ENCODE data around the gene GALNT14.
"Not testable (repeated sequence)": the region's sequence is repeated elsewhere in the genome, so short reads cannot be mapped to it uniquely, and the experiment has no call there.

Gene GALNT14

DNA sequence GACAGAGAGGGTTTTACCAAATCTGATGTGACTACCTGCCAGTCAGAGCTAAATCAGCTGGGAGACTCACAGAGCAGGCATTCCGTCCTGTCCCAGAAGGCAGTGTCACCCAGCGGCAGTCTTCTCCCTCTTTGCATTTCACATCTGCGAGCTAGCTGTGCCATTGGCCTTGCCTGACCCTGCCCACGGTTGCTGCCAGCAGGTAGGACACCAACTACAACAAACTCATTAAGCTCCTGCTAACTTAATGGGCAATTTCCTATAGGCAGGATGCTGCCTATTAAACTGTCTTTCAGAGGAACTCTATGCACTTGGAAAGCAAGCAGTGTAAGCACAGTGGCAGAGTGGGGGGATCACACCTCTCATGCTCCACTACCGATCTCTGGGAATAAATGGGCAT lies 214.6 kb downstream of the GALNT14 start:
- no peak for DNase-seq (ENCODE audit: low spot score)
- ChIA-PET CTCF (no interaction called here), POLR2A (ENCODE audit: low non-redundant PET) (no interaction called here)
- TF ChIP-seq, protein P1, sequence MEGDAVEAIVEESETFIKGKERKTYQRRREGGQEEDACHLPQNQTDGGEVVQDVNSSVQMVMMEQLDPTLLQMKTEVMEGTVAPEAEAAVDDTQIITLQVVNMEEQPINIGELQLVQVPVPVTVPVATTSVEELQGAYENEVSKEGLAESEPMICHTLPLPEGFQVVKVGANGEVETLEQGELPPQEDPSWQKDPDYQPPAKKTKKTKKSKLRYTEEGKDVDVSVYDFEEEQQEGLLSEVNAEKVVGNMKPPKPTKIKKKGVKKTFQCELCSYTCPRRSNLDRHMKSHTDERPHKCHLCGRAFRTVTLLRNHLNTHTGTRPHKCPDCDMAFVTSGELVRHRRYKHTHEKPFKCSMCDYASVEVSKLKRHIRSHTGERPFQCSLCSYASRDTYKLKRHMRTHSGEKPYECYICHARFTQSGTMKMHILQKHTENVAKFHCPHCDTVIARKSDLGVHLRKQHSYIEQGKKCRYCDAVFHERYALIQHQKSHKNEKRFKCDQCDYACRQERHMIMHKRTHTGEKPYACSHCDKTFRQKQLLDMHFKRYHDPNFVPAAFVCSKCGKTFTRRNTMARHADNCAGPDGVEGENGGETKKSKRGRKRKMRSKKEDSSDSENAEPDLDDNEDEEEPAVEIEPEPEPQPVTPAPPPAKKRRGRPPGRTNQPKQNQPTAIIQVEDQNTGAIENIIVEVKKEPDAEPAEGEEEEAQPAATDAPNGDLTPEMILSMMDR (conservative IDR thresholded peaks at IDR 0.05; ENCODE audit: low read depth), result no peak
- H3K27ac ChIP-seq, result no peak overlapping the region

DNA sequence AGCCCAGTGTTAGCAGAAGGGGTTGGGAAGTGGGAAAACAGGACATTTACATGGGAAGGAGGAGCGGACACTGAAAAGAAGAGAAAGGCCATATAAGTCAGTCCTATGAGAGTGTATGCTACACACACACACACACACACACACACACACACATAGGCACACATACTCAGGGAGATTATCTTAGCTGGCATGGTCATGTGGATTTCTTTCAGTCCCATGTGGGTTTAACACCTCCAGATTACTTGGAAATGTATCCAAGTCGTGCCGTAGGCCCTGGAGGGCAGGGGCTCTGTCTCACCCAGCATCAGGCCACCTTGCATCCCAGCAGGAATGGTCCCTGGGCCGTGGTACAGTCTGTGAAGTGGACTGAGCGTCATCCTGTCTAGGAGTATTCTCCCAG lies 217.7 kb downstream of the GALNT14 start:
- ChIA-PET POLR2A (ENCODE audit: low non-redundant PET) (no interaction called here), CTCF (interaction anchor here (0.6 kb wide), 1 partner anchor 81 kb away, joined by 5 read pairs; no protein-coding TSS in a partner anchor)
- no peak overlapping the region for H3K27ac ChIP-seq
- TF ChIP-seq, protein P1 (conservative IDR thresholded peaks at IDR 0.05; ENCODE audit: low read depth), result no peak
- no peak for DNase-seq (ENCODE audit: low spot score)

DNA sequence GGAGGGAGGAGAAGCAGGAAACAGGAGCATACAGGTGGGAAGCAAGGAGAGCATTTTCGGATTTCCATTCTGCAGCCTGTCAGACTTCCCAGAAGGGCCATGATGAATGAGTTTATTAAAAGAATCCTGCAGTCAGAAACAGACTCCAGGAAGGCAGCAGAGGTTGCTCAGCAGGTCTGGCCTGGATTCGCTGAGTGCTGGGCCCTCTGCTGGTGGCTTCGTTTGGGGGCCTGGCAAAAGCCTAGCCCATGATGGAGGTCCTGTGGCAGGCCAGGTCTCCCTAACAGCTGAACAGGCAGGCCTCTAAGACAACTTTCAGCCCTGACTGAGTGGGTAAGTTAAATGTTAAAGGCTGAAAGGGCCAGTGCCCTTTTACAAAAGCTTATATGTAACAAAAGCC lies 222.8 kb downstream of the GALNT14 start:
- POLR2A ChIA-PET (ENCODE audit: low non-redundant PET), result no interaction called here
- H3K27ac ChIP-seq, result no peak overlapping the region
- TF ChIP-seq, protein P1 (conservative IDR thresholded peaks at IDR 0.05; ENCODE audit: low read depth), result no peak
- CTCF ChIA-PET, result interaction anchor here (0.9 kb wide), 1 partner anchor 53 kb away, joined by 7 read pairs; no protein-coding TSS in a partner anchor
- DNase-seq (ENCODE audit: low spot score), result no peak

DNA sequence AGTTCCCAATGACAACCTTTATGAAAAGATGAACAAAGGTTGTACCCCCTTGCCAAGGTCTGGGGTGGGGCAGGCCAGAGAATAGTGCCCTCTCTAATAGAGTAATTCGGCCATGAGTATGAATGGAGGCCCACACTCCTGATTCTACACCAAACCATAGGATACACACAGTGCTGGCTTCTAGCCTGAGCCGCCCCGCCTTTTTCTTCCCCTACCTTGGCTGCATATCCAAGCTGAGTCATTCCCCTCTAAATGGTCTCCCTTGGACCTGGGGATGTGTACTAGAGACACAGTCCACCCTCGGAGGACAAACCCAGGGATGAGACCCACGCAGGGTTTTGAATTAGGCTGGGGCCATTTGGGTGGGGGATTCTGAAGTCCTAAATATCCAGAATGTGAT lies 223.8 kb downstream of the GALNT14 start:
- no peak for DNase-seq (ENCODE audit: low spot score)
- H3K27ac ChIP-seq, result no peak overlapping the region
- POLR2A ChIA-PET (ENCODE audit: low non-redundant PET), result no interaction called here
- CTCF ChIA-PET, result no interaction called here
- TF ChIP-seq, protein P1 (conservative IDR thresholded peaks at IDR 0.05; ENCODE audit: low read depth), result no peak

DNA sequence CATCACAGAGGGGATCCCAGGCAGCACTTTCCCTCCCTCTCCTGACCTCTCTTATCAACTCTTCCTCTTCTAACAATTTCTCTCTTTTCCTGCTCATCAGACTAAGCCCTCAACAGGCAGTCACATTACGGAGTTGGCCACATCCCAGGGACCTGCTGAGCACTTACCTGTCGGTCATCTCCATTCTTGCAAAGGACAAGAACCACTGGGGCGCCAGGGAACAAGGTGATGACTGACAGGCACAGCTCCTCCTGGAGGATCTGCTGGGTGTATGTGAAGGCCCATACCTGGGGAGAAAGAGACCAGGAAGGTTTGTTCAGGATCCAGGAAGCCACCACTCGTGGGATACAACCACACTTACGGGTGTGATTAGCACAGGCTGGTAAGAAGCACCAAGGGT lies 226.2 kb downstream of the GALNT14 start:
- TF ChIP-seq, protein P1 (conservative IDR thresholded peaks at IDR 0.05; ENCODE audit: low read depth), result no peak
- CTCF ChIA-PET, result no interaction called here
- DNase-seq (ENCODE audit: low spot score), result no peak
- POLR2A ChIA-PET (ENCODE audit: low non-redundant PET), result no interaction called here
- H3K27ac ChIP-seq, result no peak overlapping the region

DNA sequence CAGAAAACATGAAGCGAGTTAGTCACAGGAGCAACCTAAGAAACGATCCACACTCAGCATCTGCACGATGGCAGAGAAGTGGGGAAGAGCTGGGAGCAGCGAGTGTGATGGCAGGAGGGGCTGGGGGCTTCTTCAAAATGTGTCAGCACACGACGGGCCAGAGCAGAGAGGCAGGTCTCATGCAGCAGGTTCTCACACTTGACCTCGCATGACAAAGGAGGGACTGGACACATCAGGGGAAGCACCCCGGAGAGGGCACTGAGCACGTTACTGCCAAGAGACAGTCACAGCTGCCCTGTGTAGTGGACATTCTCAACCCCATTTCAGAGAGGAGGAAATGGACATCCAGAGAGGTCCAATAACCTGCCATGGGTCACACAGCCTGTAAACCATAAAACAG lies 226.9 kb downstream of the GALNT14 start:
- no peak for DNase-seq (ENCODE audit: low spot score)
- H3K27ac ChIP-seq, result no peak overlapping the region
- ChIA-PET POLR2A (ENCODE audit: low non-redundant PET) (no interaction called here), CTCF (no interaction called here)
- TF ChIP-seq, protein P1 (conservative IDR thresholded peaks at IDR 0.05; ENCODE audit: low read depth), result no peak

DNA sequence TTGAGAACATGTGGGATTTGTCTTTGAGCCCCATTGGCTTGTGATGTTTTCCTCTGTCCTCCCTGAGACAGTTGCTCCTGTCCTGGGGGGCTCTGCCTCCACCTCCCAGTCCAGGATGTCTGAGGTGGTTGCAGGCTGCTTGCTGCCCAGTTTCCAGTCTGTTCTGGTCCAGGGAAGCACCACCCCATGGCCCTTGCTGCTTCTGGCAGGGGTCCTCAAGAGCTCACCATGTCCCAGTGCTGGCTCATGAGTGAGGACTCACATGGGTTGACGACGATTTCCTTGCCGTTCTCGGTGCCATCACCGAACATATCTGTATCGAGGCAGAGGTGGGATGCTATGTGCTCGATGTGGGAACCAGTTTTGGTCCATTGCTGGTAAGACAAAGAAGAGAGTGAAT lies 227.6 kb downstream of the GALNT14 start:
- no peak overlapping the region for H3K27ac ChIP-seq
- ChIA-PET POLR2A (ENCODE audit: low non-redundant PET) (no interaction called here), CTCF (no interaction called here)
- TF ChIP-seq, protein P1 (conservative IDR thresholded peaks at IDR 0.05; ENCODE audit: low read depth), result no peak
- DNase-seq (ENCODE audit: low spot score), result no peak

DNA sequence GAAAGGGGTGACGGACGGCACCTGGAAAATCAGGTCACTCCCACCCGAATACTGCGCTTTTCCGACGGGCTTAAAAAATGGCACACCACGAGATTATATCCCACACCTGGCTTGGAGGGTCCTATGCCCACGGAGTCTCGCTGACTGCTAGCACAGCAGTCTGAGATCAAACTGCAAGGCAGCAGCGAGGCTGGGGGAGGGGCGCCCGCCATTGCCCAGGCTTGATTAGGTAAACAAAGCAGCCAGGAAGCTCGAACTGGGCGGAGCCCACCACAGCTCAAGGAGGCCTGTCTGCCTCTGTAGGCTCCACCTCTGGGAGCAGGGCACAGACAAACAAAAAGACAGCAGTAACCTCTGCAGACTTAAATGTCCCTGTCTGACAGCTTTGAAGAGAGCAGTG lies 233.8 kb downstream of the GALNT14 start:
- CTCF ChIA-PET; DNase-seq (ENCODE audit: low spot score); POLR2A ChIA-PET (ENCODE audit: low non-redundant PET); H3K27ac ChIP-seq: not testable (repeated sequence)

Data from RWPE1 (cell line).